Panc1 (cell line): Measurements from ENCODE around the gene ATP6V1B1. TPM values are rescaled to one million over a fixed set of nuclear protein-coding genes. Genes with fewer than 3 reads are reported as not detected.

Source experiments
- ATAC-seq: fragments of 200-7000 bp; cut with Tn5 transposase; 2 replicates; pipeline ENCODE4 v1.9.1; 2020; ENCODE audit warnings: mild to moderate bottlenecking, moderate library complexity
- BruUV-seq: library from RNA; stranded (reverse); fragments of 400-500 nt; replicated peaks from 2 replicates; lab custom pipeline; 2021; lab: Mats Ljungman, UMichigan
- CTCF ChIA-PET: fragments of 300-600 bp; sonication (Branson Sonifier 250); formaldehyde crosslinking; loops from one replicate; lab custom pipeline; 2022; ENCODE audit warnings: antibody characterized with exemption; lab: Charles Lee
- POLR2A ChIA-PET: fragments of 300-600 bp; sonication (Branson Sonifier 250); formaldehyde crosslinking; loops from one replicate; lab custom pipeline; 2022; ENCODE audit warnings: antibody characterized with exemption; lab: Charles Lee
- DNase-seq: peaks from one replicate; pipeline ENCODE4 v3.0.0-alpha.2; 2010; ENCODE audit warnings: low read depth, low spot score
- H3K27ac ChIP-seq: 2 replicates; pipeline ENCODE4 v1.5.1; 2011; ENCODE audit warnings: mild to moderate bottlenecking, low read length, inconsistent platforms
- H3K27me3 ChIP-seq: fragments of 200-500 bp; sonication (Bioruptor generic); 2 replicates; pipeline ENCODE4 v1.6.0; 2014; ENCODE audit warnings: low read length, inconsistent platforms; ENCODE audit not compliant: control insufficient read depth, insufficient read depth
- H3K36me3 ChIP-seq: fragments of 200-500 bp; sonication (Bioruptor generic); 2 replicates; pipeline ENCODE4 v1.5.1; 2014; ENCODE audit warnings: inconsistent platforms, mild to moderate bottlenecking, low read length, moderate library complexity; ENCODE audit not compliant: control insufficient read depth, insufficient read depth
- H3K4me1 ChIP-seq: 2 replicates; pipeline ENCODE4 v1.5.1; 2011; ENCODE audit warnings: inconsistent platforms, mild to moderate bottlenecking, low read length, moderate library complexity; ENCODE audit not compliant: control insufficient read depth, insufficient read depth
- H3K4me3 ChIP-seq, 2 experiments: 2 replicates each; pipeline ENCODE4 v1.5.1; 2011 to 2012; ENCODE audit warnings: low read depth in 2 of 2, low read length in 2 of 2, mild to moderate bottlenecking in 2 of 2, inconsistent platforms in 1 of 2, moderate library complexity in 1 of 2
- H3K9me3 ChIP-seq: fragments of 200-500 bp; sonication (Bioruptor generic); 2 replicates; pipeline ENCODE4 v1.5.1; 2014; ENCODE audit warnings: low read depth, mild to moderate bottlenecking, inconsistent platforms, low read length, moderate library complexity; ENCODE audit not compliant: control insufficient read depth, insufficient read depth
- CTCF ChIP-seq: fragments of 450-650 bp; IDR thresholded peaks from 2 replicates; pipeline ENCODE4 v1.5.1; 2017; ENCODE audit warnings: mild to moderate bottlenecking
- POLR2AphosphoS5 ChIP-seq: IDR thresholded peaks from 2 replicates; pipeline ENCODE4 v1.6.1; 2012; ENCODE audit warnings: mild to moderate bottlenecking, low read depth, low read length, moderate library complexity
- REST ChIP-seq, 2 experiments: IDR thresholded peaks; 2 replicates each; pipeline ENCODE4 v1.6.1; 2011 to 2012; ENCODE audit warnings: low read depth in 2 of 2, control low read depth in 1 of 2, low read length in 1 of 2, mild to moderate bottlenecking in 1 of 2, moderate library complexity in 1 of 2; ENCODE audit not compliant: insufficient read depth in 1 of 2
- SIN3A ChIP-seq: IDR thresholded peaks from 2 replicates; pipeline ENCODE4 v1.6.1; 2012; ENCODE audit warnings: low read depth, mild to moderate bottlenecking, low read length, moderate library complexity, borderline replicate concordance; ENCODE audit not compliant: insufficient read depth
- TCF7L2 ChIP-seq: IDR thresholded peaks from 2 replicates; pipeline ENCODE4 v1.6.1; 2011; ENCODE audit warnings: mild to moderate bottlenecking, low read depth, low read length, inconsistent platforms
- in situ Hi-C: cut with HindIII; loops from 2 replicates; pipeline ENCODE4 v1.10.0; 2016; ENCODE audit warnings: low sequenced_read_pairs, low pct_unique_long_range_greater_than_20kb
- intact Hi-C: fragments of 100-400 bp; cut with micrococcal nuclease; formaldehyde crosslinking; loops from one replicate; pipeline ENCODE4 v1.10.0; 2022; ENCODE audit not compliant: unreplicated experiment
- total RNA-seq: library from RNA; stranded (reverse); gene quantifications from one replicate; pipeline ENCODE4 v1.2.1, GENCODE V29; 2021; ENCODE audit not compliant: unreplicated experiment

ATP6V1B1 gene
- total RNA-seq, 1 experiment from 2014 or later, result 0.18 TPM

- CTCF ChIA-PET, result interaction anchor here (0.6 to 1.5 kb wide), 3 partner anchors 75 to 96 kb away, joined by 3 to 9 read pairs (median 4); no protein-coding TSS in a partner anchor
- intact Hi-C loops (loop anchor here (2.0 kb wide), 1 partner anchor 84 kb away; no protein-coding TSS in a partner anchor), in situ Hi-C loops (no loop called here)
Measured at GRCh38 chr2:70946832-70947442, 11.2 kb downstream of the ATP6V1B1 start.

More at GRCh38 chr2:70946832-70947442, 11.2 kb downstream of the ATP6V1B1 start:
- DNase-seq (peak; percentile 56), ATAC-seq (no peak)
- H3K27me3 ChIP-seq, result no peaks in the 10 kb centered on the region
- H3K27ac ChIP-seq, result no peak overlapping the region
- POLR2A ChIA-PET, result no interaction called here
- H3K4me3 ChIP-seq, result no peak overlapping the region
- no peak for TF ChIP-seq REST (IDR thresholded peaks at IDR 0.05; ENCODE audit: insufficient read depth in 1 of 2, low read depth in 2 of 2, low read length in 1 of 2)
- TF ChIP-seq TCF7L2, result no peak
- no peak for TF ChIP-seq SIN3A
- peak; percentile 91 for TF ChIP-seq CTCF
- no peak for TF ChIP-seq POLR2AphosphoS5
- H3K9me3 ChIP-seq, result no peaks in the 10 kb centered on the region
- no TSS peak for BruUV-seq
- H3K36me3 ChIP-seq, result no peaks in the 10 kb centered on the region
- no peaks in the 10 kb centered on the region; the same call in 1 of the 2 replicates for H3K4me1 ChIP-seq
